Stimulated activated CD4-positive, alpha-beta T cell treated with anti-CD3 and anti-CD28 coated beads, Interleukin-1b, Interleukin-23, amount 100 ng/mL, for 24 hours (primary cell): ENCODE data around the gene MZT2A.
"Not testable (repeated sequence)": the region's sequence is repeated elsewhere in the genome, so short reads cannot be mapped to it uniquely, and the experiment has no call there.

ENCODE experiments used
- DNase-seq, 4 experiments: peaks; one replicate each; pipeline ENCODE4 v3.0.0-alpha.2; 2020; ENCODE audit warnings: low read depth in 4 of 4, low spot score in 1 of 4

MZT2A gene

GRCh38 chr2:131521524-131521923 lies 29.3 kb upstream of the MZT2A start:
- DNase-seq = not testable (repeated sequence)

DNA sequence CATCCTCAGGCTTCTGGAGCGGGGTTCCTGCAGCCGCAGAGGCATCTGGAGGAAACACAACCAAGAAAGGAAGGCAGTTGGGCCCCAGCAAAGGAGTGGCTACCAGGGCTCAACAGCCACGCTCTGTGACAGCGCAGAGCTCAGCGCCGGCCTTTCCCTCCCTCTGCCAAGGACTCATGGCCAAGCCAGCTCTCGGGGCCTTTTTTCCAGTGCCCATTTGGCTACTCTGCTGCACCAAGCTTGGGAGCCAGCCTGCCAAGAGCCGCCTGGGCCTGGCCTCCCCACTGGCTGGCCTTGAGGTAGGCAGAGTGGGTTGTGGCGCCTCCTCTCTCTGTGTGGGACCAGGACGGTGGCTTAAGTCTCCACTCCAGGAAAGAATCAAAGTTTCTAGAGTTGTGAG lies 28.3 kb upstream of the MZT2A start:
- no peak for DNase-seq

DNA sequence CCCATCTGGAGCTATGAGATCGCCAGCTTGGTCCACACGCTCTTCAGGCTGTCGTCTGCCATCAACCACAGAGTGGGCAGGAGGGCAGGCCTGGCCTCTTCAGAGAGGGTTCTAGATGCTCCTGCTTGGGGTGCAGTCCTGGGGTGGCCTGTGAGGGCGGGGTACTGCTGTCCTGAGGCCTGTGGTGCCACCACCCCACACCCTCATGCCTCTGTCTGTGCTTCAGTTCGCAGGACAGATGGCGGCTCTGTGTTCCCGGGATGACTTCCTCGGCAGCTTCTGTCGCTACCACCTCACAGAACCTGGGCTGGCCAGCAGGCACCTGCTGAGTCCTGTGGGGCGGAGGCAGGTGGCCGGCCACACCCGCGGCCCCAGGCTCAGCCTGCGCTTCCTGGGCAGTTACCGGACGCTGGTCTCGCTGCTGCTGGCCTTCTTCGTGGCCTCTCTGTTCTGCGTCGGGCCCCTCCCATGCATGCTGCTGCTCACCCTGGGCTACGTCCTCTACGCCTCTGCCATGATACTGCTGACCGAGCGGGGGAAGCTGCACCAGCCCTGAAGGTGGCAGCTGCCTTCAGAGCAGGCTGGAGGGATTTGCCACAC lies 27.8 kb upstream of the MZT2A start:
- DNase-seq = not testable (repeated sequence)

DNA sequence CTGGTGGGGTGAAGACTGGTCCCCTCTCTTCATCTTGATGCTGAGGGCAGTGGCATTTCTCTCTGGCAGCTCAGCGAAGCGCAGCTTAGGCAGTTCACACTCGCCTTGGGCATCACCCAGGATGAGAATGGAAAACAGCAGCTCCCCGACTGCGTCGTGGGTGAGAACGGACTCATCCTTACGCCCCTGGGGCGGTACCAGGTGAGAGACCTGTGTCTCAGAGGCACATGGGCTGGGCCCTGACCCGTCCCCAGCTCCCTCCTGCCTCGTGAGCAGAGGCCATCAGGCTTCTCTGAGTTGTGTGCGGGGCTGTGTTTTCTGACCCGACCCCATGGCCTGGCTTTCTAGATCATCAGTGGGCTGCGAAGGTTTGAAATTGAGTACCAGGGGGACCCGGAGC lies 27.3 kb upstream of the MZT2A start:
- no peak for DNase-seq

DNA sequence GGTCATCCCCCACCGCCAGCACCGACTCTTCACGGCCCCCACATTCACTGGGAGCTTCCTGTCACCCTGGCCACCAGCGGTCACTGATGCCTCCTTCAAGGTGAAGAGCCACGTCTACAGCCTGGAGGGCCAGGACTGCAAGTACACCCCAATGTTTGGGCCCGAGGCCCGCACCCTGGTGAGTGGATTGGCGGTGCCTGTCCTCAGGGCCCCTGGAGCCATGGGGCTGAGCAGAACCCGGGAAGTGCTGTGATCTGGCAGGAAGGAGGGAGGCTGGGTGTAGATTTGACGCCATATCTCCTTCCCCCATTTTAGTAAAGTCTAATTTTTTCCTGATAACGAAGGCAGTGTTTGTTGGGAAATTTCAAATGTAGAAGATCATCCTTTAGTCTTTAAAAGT lies 26.3 kb upstream of the MZT2A start:
- DNase-seq = not testable (repeated sequence)

DNA sequence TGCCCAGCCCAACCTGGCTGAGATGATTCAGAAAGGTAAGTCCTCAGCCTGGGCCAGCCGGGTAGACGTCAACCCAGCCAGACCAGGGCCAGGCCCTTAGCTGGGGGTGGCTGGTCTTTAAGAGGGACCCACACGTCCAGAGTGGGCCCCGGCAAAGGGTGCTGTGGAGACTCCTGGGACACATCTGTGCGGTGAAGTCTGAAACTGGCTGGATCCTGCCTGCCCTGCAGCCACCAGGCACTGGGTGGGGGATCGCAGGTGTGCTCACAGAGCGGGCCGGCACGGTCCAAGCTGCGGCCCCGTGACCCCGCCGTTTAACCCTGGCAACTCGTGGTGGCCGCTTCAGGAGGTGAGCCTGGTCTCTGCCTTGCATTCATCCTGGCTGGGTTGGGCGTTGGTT lies 25.7 kb upstream of the MZT2A start:
- DNase-seq = not testable (repeated sequence)

DNA sequence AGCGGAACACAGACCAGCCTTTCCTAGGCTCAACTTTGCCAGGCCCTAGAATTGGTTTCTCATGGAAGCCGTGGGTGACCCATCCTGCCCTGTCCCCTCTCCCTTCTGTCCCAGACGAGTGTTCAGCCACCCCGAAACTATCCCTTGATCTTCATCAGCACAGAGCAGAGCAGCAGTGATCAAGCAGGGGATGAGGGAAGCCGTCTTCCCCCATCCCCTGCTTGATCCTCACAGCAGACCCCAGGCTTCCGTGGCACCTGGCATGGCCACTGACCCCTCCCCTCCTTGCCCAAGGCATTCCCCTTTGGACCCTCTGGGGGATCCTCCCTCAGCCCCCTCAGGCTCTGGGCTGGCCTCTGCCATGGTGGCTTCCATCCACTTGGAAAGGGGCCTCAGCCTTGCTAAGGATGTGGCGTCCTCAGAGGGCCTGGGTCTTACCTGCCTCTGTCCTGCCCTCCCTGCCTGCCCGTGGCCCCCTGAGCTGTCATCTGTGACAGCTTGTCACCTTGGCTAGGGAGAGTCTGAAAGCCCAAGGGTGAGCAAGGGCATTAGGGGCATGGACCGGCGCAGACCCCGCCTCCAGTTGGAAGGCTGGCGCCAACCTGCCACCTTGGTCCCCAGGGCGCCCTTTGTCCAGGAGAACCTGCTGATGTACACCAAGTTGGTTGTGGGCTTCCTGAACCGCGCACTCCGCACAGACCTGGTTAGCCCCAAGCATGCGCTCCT lies 25.1 kb upstream of the MZT2A start:
- DNase-seq = no peak

GRCh38 chr2:131516621-131517020 lies 24.4 kb upstream of the MZT2A start:
- not testable (repeated sequence) for DNase-seq

- DNase-seq = no peak
These were observed 23.8 kb upstream of the MZT2A start for GRCh38 chr2:131516011-131516410.

DNA sequence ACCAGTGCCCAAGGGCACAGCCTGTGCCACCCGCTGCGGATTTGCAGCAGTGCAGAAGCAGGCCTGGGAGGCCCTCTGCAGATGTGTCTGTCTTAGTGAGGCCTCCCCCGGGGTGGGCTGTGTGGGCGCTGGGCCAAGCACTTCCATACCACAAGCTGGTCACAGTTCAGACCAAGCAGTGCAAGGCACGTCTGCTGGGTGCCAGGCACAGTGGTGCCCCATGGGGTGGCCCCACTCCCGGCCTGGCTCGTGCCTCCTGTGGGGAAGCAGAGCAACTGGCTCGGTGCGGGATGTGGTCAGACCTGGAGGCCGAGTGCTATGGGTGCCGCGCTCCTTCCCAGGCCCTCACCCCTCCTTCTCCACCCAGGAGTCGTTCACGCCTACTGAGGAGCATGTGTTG lies 23.0 kb upstream of the MZT2A start:
- DNase-seq = not testable (repeated sequence)

- not testable (repeated sequence) for DNase-seq
These were observed 22.4 kb upstream of the MZT2A start for GRCh38 chr2:131514408-131515166.

DNA sequence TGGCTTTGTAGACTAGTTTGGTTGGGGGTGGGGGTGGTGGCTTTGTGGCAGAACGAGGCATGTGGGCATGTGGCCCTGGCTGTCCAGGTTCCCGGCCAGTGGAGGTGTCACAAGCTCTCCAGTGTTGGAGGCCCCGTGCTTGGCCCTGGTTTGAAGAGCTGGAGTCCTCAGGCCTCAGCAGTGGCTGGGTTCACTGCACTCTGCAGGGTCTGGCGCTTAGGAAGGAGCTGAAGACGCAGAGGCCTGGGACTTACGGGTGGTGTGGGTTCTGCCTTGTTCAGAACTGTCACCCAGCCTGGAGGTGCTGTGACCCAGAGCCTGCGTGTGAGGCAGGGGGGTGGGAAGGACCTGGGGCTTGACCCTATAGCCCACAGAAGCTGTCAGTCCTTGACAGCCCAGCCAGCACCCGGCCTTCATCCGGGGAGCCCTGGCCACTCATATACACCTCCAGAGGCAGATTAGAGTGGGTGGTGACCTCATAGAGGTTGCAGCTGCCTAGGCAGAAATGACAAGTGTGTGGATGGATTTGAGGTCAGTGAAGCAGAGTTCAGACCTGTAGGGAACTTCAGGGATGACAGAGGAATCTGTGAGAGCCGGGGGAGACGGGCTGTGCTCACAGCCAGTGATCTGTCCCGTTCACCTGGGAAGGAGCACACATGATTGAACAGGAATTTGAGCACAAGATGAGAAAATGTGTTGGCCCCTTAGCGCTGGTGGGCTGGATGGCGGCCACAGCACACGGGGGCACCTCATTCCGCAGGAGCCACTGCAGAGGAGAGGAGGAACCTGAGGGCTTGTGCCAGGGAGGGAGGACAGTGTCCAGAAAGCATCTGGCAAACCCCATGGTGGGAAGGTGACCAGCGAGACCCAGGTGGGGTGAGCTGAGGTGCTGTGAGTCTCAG lies 20.0 kb upstream of the MZT2A start:
- DNase-seq = not testable (repeated sequence)

DNA sequence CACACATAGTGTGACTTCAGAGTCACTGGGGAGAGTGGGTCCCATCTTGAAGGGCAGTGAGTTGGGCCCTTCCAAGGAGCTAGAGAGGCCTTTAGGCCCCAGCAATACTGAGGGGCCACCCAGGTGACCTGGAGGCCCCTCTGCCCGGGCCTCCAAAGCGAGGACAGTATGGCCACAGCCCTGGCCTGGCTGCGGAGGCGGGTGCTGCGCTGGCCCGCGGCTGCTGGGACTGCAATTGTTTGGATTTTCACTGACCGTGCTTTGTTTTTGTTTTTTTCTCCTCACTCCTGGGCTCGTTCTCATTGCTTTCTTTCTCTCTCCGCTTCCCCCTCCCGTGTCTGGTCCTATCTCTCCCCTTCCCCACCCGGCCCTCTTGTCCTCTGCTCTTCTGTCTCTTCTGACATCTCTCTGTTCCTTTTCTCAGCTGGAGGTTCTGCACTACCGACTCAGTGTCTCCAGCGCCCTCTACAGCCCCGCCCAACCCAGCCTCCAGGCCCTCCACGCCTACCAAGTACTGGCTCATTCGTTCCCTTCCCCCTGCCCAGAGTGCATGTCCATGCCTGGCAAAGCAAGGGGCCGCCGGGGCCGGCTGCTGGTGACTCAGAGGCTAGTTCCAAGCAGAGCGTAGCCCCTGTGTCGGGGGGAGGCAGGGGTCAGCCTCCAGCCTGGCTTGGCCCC lies 19.2 kb upstream of the MZT2A start:
- DNase-seq = not testable (repeated sequence)

DNA sequence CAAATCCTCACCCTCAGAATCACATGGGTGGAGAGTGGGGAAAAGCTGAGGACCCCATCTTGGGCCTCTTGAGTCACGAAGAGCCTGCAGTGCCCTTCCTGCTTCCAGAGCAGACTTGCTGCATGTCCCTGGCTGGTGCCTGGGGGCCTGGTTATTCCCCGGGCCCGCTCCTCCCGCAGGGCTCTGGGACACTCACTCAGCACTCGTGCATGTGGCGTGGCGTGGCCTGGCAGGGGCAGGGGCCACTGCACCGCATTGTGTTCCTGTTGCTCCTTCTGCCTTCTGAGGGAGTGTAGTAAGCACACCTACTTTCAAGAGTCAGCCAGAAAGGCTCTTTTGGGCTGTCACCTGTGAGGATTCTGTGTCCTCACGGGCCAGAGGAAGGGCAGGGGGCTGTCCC lies 17.4 kb upstream of the MZT2A start:
- no peak for DNase-seq

DNA sequence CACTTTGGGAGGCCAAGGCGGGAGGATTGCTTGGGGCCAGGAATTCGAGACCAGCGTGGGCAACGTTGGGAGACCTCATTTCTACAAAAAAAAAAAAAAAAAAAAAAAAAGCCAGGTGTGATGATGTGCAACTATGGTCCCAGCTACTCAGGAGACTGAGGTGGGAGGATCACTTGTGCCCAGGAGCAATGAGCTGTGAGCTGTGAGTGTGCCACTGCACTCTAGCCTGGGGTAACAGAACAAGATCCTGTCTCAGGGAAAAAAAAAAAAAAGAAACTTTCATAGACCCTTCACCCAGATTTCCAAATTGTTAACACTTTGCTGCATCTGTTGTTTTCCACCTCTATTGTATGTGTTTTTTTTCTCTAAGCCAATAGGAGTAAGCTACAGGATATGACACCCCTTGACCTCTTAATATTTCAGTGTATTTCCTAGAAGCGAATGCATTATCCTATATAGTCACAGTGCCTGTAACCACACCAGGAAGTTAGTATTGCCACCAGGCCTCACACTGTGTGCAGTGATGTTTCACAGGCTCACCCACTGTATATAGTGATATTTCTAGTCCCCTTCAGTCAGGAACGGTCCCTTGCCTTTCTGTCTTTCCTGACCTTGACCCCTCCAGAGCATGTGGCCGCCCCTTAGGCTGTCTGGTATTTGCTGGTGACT lies 12.0 kb upstream of the MZT2A start:
- not testable (repeated sequence) for DNase-seq

- DNase-seq = not testable (repeated sequence)
These were observed 11.4 kb upstream of the MZT2A start for GRCh38 chr2:131503587-131503986.

DNA sequence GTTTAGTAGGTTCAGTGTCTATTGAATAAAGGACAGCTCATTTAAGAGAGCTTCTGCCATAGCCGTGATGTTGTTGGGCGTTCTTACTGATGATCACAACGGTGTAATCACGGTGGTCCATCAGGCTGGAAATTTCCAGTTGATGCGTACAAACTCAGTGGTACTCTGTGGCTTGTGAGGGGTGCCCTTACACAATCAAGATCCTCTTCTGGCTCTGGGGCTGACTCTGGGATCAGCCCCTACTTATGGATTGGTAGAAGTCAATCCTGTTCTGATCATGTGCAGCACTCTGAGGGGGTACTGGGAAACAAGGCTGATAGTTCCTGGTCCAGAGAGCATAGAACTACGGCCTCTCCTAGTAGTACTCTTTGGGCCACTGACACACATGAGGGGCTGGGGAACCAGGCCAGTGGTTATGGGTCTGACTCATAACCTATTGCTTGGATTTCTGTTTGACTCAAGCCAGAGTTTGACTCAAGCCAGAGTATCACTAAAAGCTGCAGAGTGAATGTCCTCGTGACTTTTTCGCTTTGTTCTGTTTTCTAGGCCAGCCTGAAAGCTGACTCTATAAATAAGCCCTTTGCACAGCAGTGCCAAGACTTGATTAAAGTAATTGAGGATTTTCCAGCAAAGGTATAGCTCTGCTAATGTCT lies 6.2 kb upstream of the MZT2A start:
- not testable (repeated sequence) for DNase-seq

DNA sequence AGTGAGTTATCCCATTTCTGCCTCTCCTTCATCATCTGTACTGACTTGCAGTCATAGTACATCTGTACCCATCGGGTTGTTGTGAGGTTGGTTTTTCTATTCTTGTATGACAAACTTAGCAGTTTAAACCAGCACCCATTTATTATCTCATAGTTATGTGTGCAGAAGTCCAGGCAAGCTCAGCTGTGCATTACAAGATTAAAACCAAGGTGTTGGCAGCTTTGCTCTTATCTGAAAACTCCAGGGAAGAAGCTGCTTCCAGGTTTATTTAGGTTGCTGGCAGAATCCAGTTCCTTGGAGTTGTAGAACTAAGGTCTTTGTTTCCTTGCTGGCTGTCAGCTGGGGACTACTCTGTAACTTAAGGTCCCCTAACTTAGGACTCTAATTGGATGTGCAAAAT lies 3.3 kb upstream of the MZT2A start:
- DNase-seq = not testable (repeated sequence)

- peak in 1 of 4 experiments; percentile 22 for DNase-seq
These were observed 1.2 kb upstream of the MZT2A start for GRCh38 chr2:131493199-131493968.
